ENCODE measurements around the gene ERF. TPM values are rescaled to one million over a fixed set of nuclear protein-coding genes. Genes with fewer than 3 reads are reported as not detected.

The ERF gene
- total RNA-seq, 1 donor from 2014 or later = 43.1 TPM

DNA sequence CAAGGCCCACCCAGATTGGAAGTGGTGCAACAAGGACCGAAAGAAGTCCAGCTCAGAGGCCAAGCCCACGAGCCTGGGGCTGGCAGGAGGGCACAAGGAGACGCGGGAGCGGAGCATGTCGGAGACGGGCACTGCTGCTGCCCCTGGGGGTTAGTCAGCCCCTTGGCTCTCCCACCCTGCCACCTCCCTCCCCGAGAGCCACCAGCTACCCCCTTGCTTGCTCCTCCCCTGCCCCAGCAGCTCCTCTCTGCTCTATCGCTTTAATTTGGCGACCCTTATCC lies 32.8 kb upstream of the ERF start:
- Histone ChIP-seq H3K9ac (no peak overlapping the region), H3K9me3 (ENCODE audit: low read depth) (no peaks in the 10 kb centered on the region), H3K36me3 (no peaks in the 10 kb centered on the region), H3K27me3 (no peaks in the 10 kb centered on the region), H2AFZ (replicated peaks) (no peak overlapping the region), H3K4me2 (no peak overlapping the region), H3K79me2 (ENCODE audit: low read depth) (peaks cover 26% of the 10 kb centered on the region), H4K20me1 (ENCODE audit: low read depth) (peaks cover 69% of the 10 kb centered on the region), H3K4me3 (no peak overlapping the region), H3K4me1 (peaks cover 18% of the 10 kb centered on the region), H3F3A (ENCODE audit: low read depth) (peaks cover 17% of the 10 kb centered on the region), H3K27ac (no peak overlapping the region)
- H3K4me3 Mint-ChIP-seq = no peak overlapping the region
- H3K4me1 Mint-ChIP-seq = peaks cover 16% of the 10 kb centered on the region
- H3K36me3 Mint-ChIP-seq = peaks cover 16% of the 10 kb centered on the region
- TF ChIP-seq EZH2phosphoT487 (IDR thresholded peaks at IDR 0.05) (no peak), EZH2 (IDR thresholded peaks at IDR 0.05) (no peak)
- TF ChIP-seq, protein P1, sequence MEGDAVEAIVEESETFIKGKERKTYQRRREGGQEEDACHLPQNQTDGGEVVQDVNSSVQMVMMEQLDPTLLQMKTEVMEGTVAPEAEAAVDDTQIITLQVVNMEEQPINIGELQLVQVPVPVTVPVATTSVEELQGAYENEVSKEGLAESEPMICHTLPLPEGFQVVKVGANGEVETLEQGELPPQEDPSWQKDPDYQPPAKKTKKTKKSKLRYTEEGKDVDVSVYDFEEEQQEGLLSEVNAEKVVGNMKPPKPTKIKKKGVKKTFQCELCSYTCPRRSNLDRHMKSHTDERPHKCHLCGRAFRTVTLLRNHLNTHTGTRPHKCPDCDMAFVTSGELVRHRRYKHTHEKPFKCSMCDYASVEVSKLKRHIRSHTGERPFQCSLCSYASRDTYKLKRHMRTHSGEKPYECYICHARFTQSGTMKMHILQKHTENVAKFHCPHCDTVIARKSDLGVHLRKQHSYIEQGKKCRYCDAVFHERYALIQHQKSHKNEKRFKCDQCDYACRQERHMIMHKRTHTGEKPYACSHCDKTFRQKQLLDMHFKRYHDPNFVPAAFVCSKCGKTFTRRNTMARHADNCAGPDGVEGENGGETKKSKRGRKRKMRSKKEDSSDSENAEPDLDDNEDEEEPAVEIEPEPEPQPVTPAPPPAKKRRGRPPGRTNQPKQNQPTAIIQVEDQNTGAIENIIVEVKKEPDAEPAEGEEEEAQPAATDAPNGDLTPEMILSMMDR (IDR thresholded peaks at IDR 0.05) = no peak
- no peak for DNase-seq (ENCODE audit: low spot score)
- no peaks in the 10 kb centered on the region for H3K9me3 Mint-ChIP-seq
- H3K27me3 Mint-ChIP-seq (ENCODE audit: insufficient read depth, low read depth) = peaks cover 6% of the 10 kb centered on the region
- no peak overlapping the region for H3K27ac Mint-ChIP-seq

DNA sequence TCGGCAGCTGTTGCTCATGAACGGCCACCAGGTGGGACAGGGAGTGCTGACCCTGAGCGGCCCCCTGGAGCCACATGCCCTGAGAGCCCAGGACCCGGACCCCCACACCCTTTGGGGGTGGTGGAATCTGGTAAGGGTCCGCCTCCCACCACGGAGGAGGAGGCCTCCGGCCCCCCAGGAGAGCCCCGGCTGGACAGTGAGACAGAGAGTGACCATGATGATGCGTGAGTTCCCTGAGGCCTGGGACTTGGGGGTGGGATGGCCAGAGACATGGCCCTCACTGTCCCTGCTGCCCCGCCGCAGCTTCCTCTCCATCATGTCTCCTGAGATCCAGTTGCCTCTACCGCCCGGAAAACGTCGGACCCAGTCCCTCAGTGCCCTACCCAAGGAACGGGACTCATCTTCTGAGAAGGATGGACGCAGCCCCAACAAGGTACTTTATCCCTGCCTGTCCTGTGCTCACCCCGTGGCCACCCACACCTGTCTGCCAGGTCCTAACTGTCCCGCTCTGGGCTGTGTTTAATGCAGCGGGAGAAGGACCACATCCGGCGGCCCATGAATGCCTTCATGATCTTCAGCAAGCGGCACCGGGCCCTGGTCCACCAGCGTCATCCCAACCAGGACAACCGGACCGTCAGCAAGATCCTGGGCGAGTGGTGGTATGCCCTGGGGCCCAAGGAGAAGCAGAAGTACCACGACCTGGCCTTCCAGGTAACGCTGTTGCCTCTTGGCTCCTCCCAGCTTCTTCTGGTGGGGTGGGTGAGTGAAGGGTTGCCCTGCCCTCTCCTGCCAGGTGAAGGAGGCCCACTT lies 32.3 kb upstream of the ERF start:
- Mint-ChIP-seq H3K27me3 (ENCODE audit: insufficient read depth, low read depth) (peaks cover 7% of the 10 kb centered on the region), H3K27ac (no peak overlapping the region), H3K36me3 (peaks cover 16% of the 10 kb centered on the region), H3K4me3 (no peak overlapping the region), H3K4me1 (peaks cover 20% of the 10 kb centered on the region), H3K9me3 (no peaks in the 10 kb centered on the region)
- Histone ChIP-seq H3K4me1 (peaks cover 24% of the 10 kb centered on the region), H3K79me2 (ENCODE audit: low read depth) (peaks cover 26% of the 10 kb centered on the region), H3K9me3 (ENCODE audit: low read depth) (no peaks in the 10 kb centered on the region), H3K27ac (no peak overlapping the region), H3F3A (ENCODE audit: low read depth) (peaks cover 22% of the 10 kb centered on the region), H3K27me3 (no peaks in the 10 kb centered on the region), H4K20me1 (ENCODE audit: low read depth) (peaks cover 69% of the 10 kb centered on the region), H3K36me3 (no peaks in the 10 kb centered on the region), H3K4me2 (no peak overlapping the region), H2AFZ (replicated peaks) (no peak overlapping the region), H3K9ac (no peak overlapping the region), H3K4me3 (no peak overlapping the region)
- DNase-seq (ENCODE audit: low spot score) = no peak
- no peak for TF ChIP-seq EZH2 (IDR thresholded peaks at IDR 0.05)
- no peak for TF ChIP-seq EZH2phosphoT487 (IDR thresholded peaks at IDR 0.05)
- TF ChIP-seq, protein P1 (IDR thresholded peaks at IDR 0.05) = no peak

DNA sequence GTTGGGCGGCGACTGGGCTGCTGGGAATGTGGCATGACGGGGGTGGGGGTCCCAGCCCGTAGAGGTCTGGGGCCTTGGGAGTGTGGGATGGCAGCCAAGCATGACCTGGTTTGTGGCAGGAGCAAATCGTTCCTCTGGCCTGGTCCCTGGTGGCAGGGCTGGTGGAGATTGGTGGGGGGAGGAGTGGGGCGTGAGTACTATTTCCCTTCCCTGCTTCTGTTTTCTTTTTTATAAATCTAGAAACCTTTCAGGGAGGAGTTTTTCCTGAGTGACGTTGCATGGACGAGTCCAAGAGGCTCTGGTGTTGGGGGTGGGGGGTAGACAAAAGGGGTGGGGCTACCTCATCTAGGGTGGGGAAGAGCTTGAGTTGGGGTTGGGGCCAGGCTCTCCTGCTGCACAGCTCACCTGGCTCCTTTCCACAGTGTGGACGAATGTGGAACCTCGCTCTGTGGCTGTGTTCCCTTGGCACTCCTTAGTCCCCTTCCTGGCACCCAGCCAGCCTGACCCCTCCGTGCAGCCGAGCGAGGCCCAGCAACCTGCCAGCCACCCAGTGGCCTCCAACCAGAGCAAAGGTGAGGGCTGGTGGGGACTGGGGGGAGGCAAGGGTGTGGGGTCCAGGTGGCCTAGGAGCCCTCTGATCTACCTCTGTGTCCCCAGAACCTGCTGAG lies 31.6 kb upstream of the ERF start:
- H3K4me3 Mint-ChIP-seq = peak overlapping the region; percentile 95
- no peak overlapping the region for H2AFZ ChIP-seq (replicated peaks)

More for the DNA sequence above, 31.6 kb upstream of the ERF start:
- Mint-ChIP-seq H3K36me3 (peaks cover 11% of the 10 kb centered on the region), H3K27ac (peak overlapping the region; percentile 21), H3K4me1 (peaks cover 28% of the 10 kb centered on the region), H3K27me3 (ENCODE audit: insufficient read depth, low read depth) (peaks cover 11% of the 10 kb centered on the region), H3K9me3 (no peaks in the 10 kb centered on the region)
- Histone ChIP-seq H3K79me2 (ENCODE audit: low read depth) (peaks cover 26% of the 10 kb centered on the region), H3K36me3 (no peaks in the 10 kb centered on the region), H3K9ac (no peak overlapping the region), H3F3A (ENCODE audit: low read depth) (peaks cover 29% of the 10 kb centered on the region), H3K4me2 (peak overlapping the region; percentile 99), H3K4me1 (peaks cover 31% of the 10 kb centered on the region), H3K9me3 (ENCODE audit: low read depth) (no peaks in the 10 kb centered on the region), H4K20me1 (ENCODE audit: low read depth) (peaks cover 64% of the 10 kb centered on the region), H3K4me3 (peak overlapping the region; percentile 90), H3K27ac (no peak overlapping the region), H3K27me3 (no peaks in the 10 kb centered on the region)
- TF ChIP-seq EZH2 (IDR thresholded peaks at IDR 0.05) (no peak), EZH2phosphoT487 (IDR thresholded peaks at IDR 0.05) (no peak)
- TF ChIP-seq, protein P1 (IDR thresholded peaks at IDR 0.05) = no peak
- DNase-seq (ENCODE audit: low spot score) = no peak
